ENCODE measurements around the gene CCL23.

Gene CCL23

GRCh38 chr17:35972945-35973332 lies 44.8 kb downstream of the CCL23 start:
- no peaks in the 10 kb centered on the region for H3K27me3 Mint-ChIP-seq
- H3K27ac Mint-ChIP-seq = no peak overlapping the region
- H3K4me3 Mint-ChIP-seq = no peak overlapping the region
- H3K4me1 Mint-ChIP-seq (ENCODE audit: low read depth in 2 of 2) = peaks cover 13 to 22% of the 10 kb centered on the region in 2 donors
- no peak for DNase-seq
- H3K36me3 Mint-ChIP-seq (ENCODE audit: insufficient read depth) = no peaks in the 10 kb centered on the region
- H3K9me3 Mint-ChIP-seq = no peaks in the 10 kb centered on the region
- no peak for ATAC-seq (replicated peaks)

GRCh38 chr17:35972535-35972934 lies 45.2 kb downstream of the CCL23 start:
- ATAC-seq (replicated peaks) = no peak
- no peak for DNase-seq
- Mint-ChIP-seq H3K27me3 (no peaks in the 10 kb centered on the region), H3K9me3 (no peaks in the 10 kb centered on the region), H3K4me3 (no peak overlapping the region), H3K27ac (no peak overlapping the region), H3K4me1 (ENCODE audit: low read depth in 2 of 2) (peaks cover 11 to 19% of the 10 kb centered on the region in 2 donors), H3K36me3 (ENCODE audit: insufficient read depth) (no peaks in the 10 kb centered on the region)

GRCh38 chr17:35972066-35972465 lies 45.7 kb downstream of the CCL23 start:
- H3K27ac Mint-ChIP-seq = no peak overlapping the region
- no peak overlapping the region for H3K4me3 Mint-ChIP-seq
- H3K36me3 Mint-ChIP-seq (ENCODE audit: insufficient read depth) = no peaks in the 10 kb centered on the region
- ATAC-seq (replicated peaks) = no peak
- H3K27me3 Mint-ChIP-seq = no peaks in the 10 kb centered on the region
- peaks cover 11 to 19% of the 10 kb centered on the region in 2 donors for H3K4me1 Mint-ChIP-seq (ENCODE audit: low read depth in 2 of 2)
- no peak for DNase-seq
- H3K9me3 Mint-ChIP-seq = no peaks in the 10 kb centered on the region

- DNase-seq = peak; percentile 77 to 86 (median 84)
- no peaks in the 10 kb centered on the region for H3K9me3 Mint-ChIP-seq
- ATAC-seq (replicated peaks) = peak; percentile 69
- no peaks in the 10 kb centered on the region for H3K36me3 Mint-ChIP-seq (ENCODE audit: insufficient read depth)
- H3K4me3 Mint-ChIP-seq = no peak overlapping the region
- peak overlapping the region in 1 of 2 donors; percentile 19 for H3K27ac Mint-ChIP-seq
- H3K27me3 Mint-ChIP-seq = no peaks in the 10 kb centered on the region
- H3K4me1 Mint-ChIP-seq (ENCODE audit: low read depth in 2 of 2) = peaks cover 6 to 10% of the 10 kb centered on the region in 2 donors
Measured at GRCh38 chr17:35969558-35970380, 48.0 kb downstream of the CCL23 start.

- Mint-ChIP-seq H3K27me3 (no peaks in the 10 kb centered on the region), H3K4me3 (no peak overlapping the region), H3K4me1 (ENCODE audit: low read depth in 2 of 2) (peaks cover 6 to 10% of the 10 kb centered on the region in 2 donors), H3K27ac (no peak overlapping the region), H3K36me3 (ENCODE audit: insufficient read depth) (no peaks in the 10 kb centered on the region), H3K9me3 (no peaks in the 10 kb centered on the region)
- ATAC-seq (replicated peaks) (no peak), DNase-seq (no peak)
Measured at GRCh38 chr17:35968520-35969054, 49.2 kb downstream of the CCL23 start.

- H3K27ac Mint-ChIP-seq = no peak overlapping the region
- DNase-seq (no peak), ATAC-seq (replicated peaks) (no peak)
- no peaks in the 10 kb centered on the region for H3K9me3 Mint-ChIP-seq
- H3K4me1 Mint-ChIP-seq (ENCODE audit: low read depth in 2 of 2) = peaks cover 6 to 10% of the 10 kb centered on the region in 2 donors
- no peaks in the 10 kb centered on the region for H3K36me3 Mint-ChIP-seq (ENCODE audit: insufficient read depth)
- no peak overlapping the region for H3K4me3 Mint-ChIP-seq
- no peaks in the 10 kb centered on the region for H3K27me3 Mint-ChIP-seq
Measured at GRCh38 chr17:35965272-35965671, 52.5 kb downstream of the CCL23 start.

- H3K27ac Mint-ChIP-seq = no peak overlapping the region
- H3K4me1 Mint-ChIP-seq (ENCODE audit: low read depth in 2 of 2) = no peaks in the 10 kb centered on the region
- ATAC-seq (replicated peaks) (no peak), DNase-seq (no peak)
- H3K9me3 Mint-ChIP-seq = no peaks in the 10 kb centered on the region
- H3K36me3 Mint-ChIP-seq (ENCODE audit: insufficient read depth) = no peaks in the 10 kb centered on the region
- no peak overlapping the region for H3K4me3 Mint-ChIP-seq
- no peaks in the 10 kb centered on the region for H3K27me3 Mint-ChIP-seq
Measured at GRCh38 chr17:35963663-35964062, 54.1 kb downstream of the CCL23 start.
